22Rv1 (cell line): Measurements from ENCODE around the gene STOM.

ENCODE experiments used
- H3K27ac ChIP-seq: fragments of 450-650 bp; 2 replicates; pipeline ENCODE4 v1.5.1; 2017
- ZFX ChIP-seq: fragments of 450-650 bp; IDR thresholded peaks from 2 replicates; pipeline ENCODE4 v1.6.1; 2017; ENCODE audit warnings: antibody characterized with exemption, borderline replicate concordance
- TF ChIP-seq, protein P1 (sequence below): fragments of 450-650 bp; IDR thresholded peaks from 2 replicates; pipeline ENCODE4 v1.5.1; 2017; ENCODE audit warnings: mild to moderate bottlenecking

Gene STOM

DNA sequence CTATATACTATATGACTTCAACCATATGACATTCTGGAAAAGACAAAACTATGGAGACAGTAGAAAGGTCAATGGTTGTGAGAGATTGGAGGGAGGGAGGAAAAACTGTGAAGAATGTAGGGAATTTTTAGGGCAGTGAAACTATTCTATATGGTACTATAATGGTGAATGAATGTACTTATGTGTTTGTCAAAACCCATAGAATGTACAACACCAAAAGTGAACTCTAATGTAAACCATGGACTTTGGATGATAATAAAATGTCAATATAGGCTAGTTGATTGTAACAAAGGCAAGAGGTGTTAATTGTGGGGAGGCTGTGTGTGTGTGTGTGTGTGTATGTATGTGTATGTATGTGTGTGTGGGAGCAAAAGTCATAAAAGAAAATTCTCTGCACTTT, 10.8 kb upstream of the STOM start:
- no peak overlapping the region for H3K27ac ChIP-seq
- TF ChIP-seq ZFX = no peak
- TF ChIP-seq, protein P1, sequence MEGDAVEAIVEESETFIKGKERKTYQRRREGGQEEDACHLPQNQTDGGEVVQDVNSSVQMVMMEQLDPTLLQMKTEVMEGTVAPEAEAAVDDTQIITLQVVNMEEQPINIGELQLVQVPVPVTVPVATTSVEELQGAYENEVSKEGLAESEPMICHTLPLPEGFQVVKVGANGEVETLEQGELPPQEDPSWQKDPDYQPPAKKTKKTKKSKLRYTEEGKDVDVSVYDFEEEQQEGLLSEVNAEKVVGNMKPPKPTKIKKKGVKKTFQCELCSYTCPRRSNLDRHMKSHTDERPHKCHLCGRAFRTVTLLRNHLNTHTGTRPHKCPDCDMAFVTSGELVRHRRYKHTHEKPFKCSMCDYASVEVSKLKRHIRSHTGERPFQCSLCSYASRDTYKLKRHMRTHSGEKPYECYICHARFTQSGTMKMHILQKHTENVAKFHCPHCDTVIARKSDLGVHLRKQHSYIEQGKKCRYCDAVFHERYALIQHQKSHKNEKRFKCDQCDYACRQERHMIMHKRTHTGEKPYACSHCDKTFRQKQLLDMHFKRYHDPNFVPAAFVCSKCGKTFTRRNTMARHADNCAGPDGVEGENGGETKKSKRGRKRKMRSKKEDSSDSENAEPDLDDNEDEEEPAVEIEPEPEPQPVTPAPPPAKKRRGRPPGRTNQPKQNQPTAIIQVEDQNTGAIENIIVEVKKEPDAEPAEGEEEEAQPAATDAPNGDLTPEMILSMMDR = no peak

DNA sequence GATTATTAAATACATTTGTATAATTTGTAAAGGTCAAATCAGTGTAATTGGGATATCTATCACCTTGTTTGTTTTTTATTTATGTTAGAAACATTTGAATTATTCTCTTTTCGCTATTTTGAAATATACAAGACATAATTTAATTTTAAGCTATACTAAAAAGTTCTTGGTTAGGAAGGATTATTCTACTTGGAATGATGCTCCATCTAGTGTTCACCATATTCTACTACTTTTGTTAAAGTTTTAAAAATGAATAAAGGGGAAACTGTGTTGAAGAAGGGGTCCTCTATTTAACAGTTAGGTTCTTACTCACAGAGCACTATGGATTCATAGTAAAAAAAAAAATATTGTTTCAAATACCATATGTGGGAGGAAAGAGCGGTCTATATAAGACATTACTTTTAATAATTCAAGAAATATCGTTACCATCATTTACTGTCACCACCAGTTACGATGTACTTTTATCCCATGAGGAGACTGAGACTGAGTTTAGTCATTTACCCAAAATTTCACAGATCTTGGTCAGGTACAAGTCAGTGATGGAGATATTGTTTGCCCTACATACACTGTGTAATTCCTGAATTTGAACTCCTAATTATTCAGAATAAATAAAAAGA, 6.3 kb upstream of the STOM start:
- no peak overlapping the region for H3K27ac ChIP-seq
- TF ChIP-seq ZFX = no peak
- TF ChIP-seq, protein P1 = peak; percentile 38

DNA sequence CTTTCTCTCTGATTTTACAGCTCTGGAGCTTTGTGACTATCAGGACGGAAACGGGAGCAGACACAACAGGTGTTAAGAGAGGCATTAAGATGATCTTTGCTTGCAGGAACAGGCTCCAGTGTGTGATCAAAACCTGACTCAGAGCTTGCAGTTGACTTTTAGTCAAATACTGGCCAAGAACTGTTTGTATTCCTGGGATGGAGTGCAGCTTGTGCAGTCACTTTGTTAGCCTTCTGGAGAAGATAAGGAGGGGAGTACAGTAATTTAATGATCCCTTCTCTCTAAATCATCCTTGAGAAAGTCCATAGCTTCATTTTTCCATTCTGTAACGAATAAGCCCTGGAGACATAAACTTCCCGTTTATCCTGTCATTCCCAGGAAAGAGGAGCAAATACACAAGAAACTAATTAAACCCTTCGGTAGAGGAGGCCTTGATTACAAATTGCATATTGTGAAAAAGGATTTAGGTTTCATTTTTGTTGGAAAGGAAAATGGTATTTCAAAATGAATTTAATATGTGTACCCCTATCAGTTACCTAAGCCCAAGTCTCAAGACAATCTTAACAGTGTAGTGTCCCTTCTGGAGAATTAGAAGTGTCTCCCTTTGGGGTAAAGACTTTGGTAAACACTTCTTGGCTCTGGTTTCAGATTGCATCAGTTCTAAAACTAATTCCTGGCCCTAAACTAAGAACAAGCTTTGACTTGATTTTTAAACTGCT, 3.1 kb upstream of the STOM start:
- H3K27ac ChIP-seq = peak overlapping the region; percentile 33
- no peak for TF ChIP-seq ZFX
- TF ChIP-seq, protein P1 = no peak

DNA sequence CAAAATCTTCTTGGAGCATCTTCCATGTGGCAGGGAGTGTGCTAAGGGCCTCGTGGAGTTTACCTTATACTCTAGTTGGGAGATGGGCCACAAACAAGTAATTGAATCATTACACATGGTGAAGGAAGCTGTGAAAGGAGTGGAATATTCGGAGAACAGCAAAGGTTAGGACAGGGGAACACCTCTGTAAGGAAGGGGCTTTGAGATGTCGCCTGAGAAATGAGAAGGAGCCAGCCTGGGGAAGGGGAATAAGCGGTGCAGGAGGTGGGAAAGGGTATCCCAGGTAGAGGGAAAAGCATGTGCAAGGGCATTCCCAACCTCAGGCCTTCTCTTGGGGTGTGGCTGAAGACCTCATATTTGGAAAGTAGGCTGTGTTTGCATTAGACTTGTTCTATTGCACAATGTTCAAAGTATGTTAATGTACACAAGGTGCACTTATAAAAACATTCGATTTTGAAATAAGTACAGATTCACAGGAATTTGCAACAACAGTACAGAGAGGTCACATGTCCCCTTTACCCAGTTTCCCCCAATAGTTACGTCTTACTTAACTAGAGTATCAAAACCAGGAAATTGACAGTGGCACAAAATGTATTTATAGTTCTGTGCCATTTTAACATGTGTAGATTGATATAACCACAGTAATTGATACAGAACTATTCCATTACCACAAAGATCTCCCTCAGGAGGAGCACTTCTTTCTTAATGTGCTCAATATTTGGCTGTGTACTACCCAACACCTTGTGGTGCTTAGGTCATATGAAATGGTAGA, 2.4 kb upstream of the STOM start:
- H3K27ac ChIP-seq = peak overlapping the region; percentile 33
- TF ChIP-seq, protein P1 = no peak
- no peak for TF ChIP-seq ZFX

DNA sequence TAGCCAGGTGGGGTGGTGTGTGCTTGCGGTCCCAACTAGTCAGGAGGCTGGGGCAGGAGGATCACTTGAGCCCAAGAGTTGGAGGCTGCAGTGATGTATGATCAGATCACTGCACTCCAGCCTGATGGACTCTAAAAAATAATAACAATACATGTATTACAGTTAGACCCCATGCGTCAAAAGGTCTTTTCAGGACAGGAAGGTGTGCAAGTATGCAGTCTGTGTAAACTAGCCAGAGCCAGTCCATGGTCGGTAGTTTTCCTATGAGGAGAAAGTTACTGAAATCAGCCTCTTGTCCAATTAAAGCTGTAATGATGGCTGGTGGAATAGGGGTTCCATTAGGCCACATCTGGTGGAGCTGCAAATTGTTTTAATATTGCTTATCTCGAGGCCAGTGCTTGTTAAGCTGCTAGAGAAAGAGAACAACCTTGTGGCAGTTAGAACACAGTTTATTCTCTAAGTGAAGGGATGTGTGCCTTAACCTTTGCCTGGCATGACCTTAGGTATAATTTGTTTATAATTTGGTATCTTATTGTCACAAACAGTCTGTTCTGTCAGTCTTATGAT, 1.5 kb upstream of the STOM start:
- no peak for TF ChIP-seq ZFX
- TF ChIP-seq, protein P1 = no peak
- H3K27ac ChIP-seq = no peak overlapping the region

DNA sequence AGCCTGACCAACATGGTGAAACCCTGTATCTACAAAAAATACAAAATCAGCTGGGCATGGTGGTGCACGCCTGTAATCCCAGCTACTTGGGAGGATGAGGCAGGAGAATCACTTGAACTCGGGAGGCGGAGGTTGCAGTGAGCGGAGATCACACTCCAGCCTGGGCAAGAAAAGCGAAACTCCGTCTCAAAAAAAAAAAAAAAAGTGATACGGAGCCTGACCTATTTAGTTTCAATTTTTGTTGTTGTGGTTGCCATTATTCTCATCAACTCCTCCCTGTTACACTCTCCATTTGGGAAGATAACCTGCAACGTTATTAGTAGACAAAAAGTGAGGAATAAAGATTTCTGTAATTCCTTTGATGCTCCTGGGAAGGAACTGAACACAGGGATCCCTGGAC, 1.3 kb downstream of the STOM start:
- TF ChIP-seq, protein P1 = no peak
- no peak for TF ChIP-seq ZFX
- peak overlapping the region; percentile 92 for H3K27ac ChIP-seq
